HCT116 (cell line): ENCODE results near the gene CNDP2.

ENCODE experiments used
- ATF3 ChIP-seq: IDR thresholded peaks from 2 replicates; pipeline ENCODE4 v1.6.1; 2012
- CTCF ChIP-seq, 3 experiments: fragments of 200-600 bp in 1 of 3; sonication (generic) in 1 of 3; IDR thresholded peaks in 2 of 3; conservative IDR thresholded peaks in 1 of 3; 2 replicates each; pipeline ENCODE4 v1.5.1; 2012 to 2017; ENCODE audit warnings: low read depth in 2 of 3, low read length in 2 of 3, antibody characterized with exemption in 1 of 3, borderline replicate concordance in 1 of 3, control low read depth in 1 of 3, mild to moderate bottlenecking in 1 of 3, mixed read lengths in 1 of 3, mixed run types in 1 of 3, moderate library complexity in 1 of 3; ENCODE audit not compliant: insufficient read depth in 1 of 3
- ELF1 ChIP-seq: IDR thresholded peaks from 2 replicates; pipeline ENCODE4 v1.6.1; 2012; ENCODE audit warnings: low read depth, borderline replicate concordance
- EZH2 ChIP-seq: fragments of 200-600 bp; sonication (generic); IDR thresholded peaks from 2 replicates; pipeline ENCODE4 v1.6.1; 2017; ENCODE audit warnings: antibody characterized with exemption, mixed run types
- EZH2phosphoT487 ChIP-seq: fragments of 200-600 bp; IDR thresholded peaks from 2 replicates; pipeline ENCODE4 v1.6.1; 2018; ENCODE audit warnings: antibody characterized with exemption, borderline replicate concordance
- MAX ChIP-seq: IDR thresholded peaks from 2 replicates; pipeline ENCODE4 v1.6.1; 2012
- POLR2A ChIP-seq: IDR thresholded peaks from 2 replicates; pipeline ENCODE4 v1.7.0; 2011; ENCODE audit warnings: borderline replicate concordance; ENCODE audit not compliant: insufficient read depth, insufficient read length; ENCODE audit errors: extremely low read depth
- POLR2AphosphoS5 ChIP-seq: IDR thresholded peaks from 2 replicates; pipeline ENCODE4 v1.6.1; 2011; ENCODE audit warnings: mild to moderate bottlenecking, low read depth, low read length, moderate library complexity
- RAD21 ChIP-seq: IDR thresholded peaks from 2 replicates; pipeline ENCODE4 v1.6.1; 2012; ENCODE audit warnings: low read depth, mild to moderate bottlenecking
- REST ChIP-seq: IDR thresholded peaks from 2 replicates; pipeline ENCODE4 v1.6.1; 2012; ENCODE audit warnings: low read depth
- SIN3A ChIP-seq: IDR thresholded peaks from 2 replicates; pipeline ENCODE4 v1.6.1; 2012; ENCODE audit warnings: low read depth
- SP1 ChIP-seq: IDR thresholded peaks from 2 replicates; pipeline ENCODE4 v1.6.1; 2012; ENCODE audit warnings: low read depth
- SRF ChIP-seq: IDR thresholded peaks from 2 replicates; pipeline ENCODE4 v1.6.1; 2012; ENCODE audit warnings: low read depth
- ZBTB33 ChIP-seq: IDR thresholded peaks from 2 replicates; pipeline ENCODE4 v1.6.1; 2011; ENCODE audit warnings: mild to moderate bottlenecking, low read length, moderate library complexity; ENCODE audit not compliant: insufficient replicate concordance; ENCODE audit errors: extremely low read depth

- TF ChIP-seq CTCF (IDR thresholded peaks at IDR 0.05 in 2 of 3, conservative IDR thresholded peaks at IDR 0.05 in 1 of 3; ENCODE audit: borderline replicate concordance in 1 of 3, insufficient read depth in 1 of 3, low read depth in 2 of 3, low read length in 2 of 3), result no peak
- no peak for TF ChIP-seq EZH2phosphoT487
- TF ChIP-seq RAD21, result no peak
- no peak for TF ChIP-seq POLR2A
- no peak for TF ChIP-seq EZH2
- TF ChIP-seq ZBTB33, result no peak
- no peak for TF ChIP-seq SP1
- no peak for TF ChIP-seq POLR2AphosphoS5
- TF ChIP-seq REST, result no peak
- no peak for TF ChIP-seq ELF1
- no peak for TF ChIP-seq SIN3A
- no peak for TF ChIP-seq ATF3
- TF ChIP-seq SRF, result no peak
- no peak for TF ChIP-seq MAX
These were observed 21.1 kb downstream of the CNDP2 start for GRCh38 chr18:74517236-74517630.
